ENCODE results near the gene RIPK1. TPM values are rescaled to one million over a fixed set of nuclear protein-coding genes. Genes with fewer than 3 reads are reported as not detected.

RIPK1 gene
- total RNA-seq, 1 donor from 2014 or later = 4.9 TPM

DNA sequence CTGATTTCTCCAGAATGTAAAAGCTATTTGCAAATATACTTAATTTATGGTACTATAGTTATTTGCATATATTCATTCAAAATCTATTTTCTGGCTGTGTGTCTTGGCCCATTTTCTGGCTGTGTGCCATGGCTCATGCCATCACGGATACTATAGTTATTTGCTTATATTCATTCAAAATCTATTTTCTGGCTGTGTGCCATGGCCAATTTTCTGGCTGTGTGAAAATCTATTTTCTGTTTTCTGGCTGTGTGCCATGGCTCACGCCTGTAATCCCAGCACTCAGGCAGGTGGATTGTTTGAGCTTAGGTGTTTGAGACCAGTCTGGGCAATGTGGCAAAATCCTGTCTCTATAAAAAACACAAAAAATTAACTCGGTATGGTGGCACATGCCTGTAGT, 28.9 kb upstream of the RIPK1 start:
- H3K27me3 Mint-ChIP-seq (ENCODE audit: insufficient read depth, low read depth) = peaks cover 8% of the 10 kb centered on the region
- Histone ChIP-seq H3K4me2 (no peak overlapping the region), H3K4me1 (peaks cover 58% of the 10 kb centered on the region), H3K36me3 (no peaks in the 10 kb centered on the region), H3K9me3 (ENCODE audit: low read depth) (no peaks in the 10 kb centered on the region), H3F3A (ENCODE audit: low read depth) (peaks cover 40% of the 10 kb centered on the region), H3K27ac (no peak overlapping the region), H2AFZ (replicated peaks) (no peak overlapping the region), H3K9ac (no peak overlapping the region), H3K27me3 (no peaks in the 10 kb centered on the region), H3K4me3 (no peak overlapping the region), H4K20me1 (ENCODE audit: low read depth) (no peaks in the 10 kb centered on the region), H3K79me2 (ENCODE audit: low read depth) (no peaks in the 10 kb centered on the region)
- no peak overlapping the region for H3K27ac Mint-ChIP-seq
- H3K36me3 Mint-ChIP-seq = no peaks in the 10 kb centered on the region
- DNase-seq (ENCODE audit: low spot score) = no peak
- no peak overlapping the region for H3K4me3 Mint-ChIP-seq
- TF ChIP-seq EZH2 (IDR thresholded peaks at IDR 0.05) (no peak), EZH2phosphoT487 (IDR thresholded peaks at IDR 0.05) (no peak)
- TF ChIP-seq, protein P1, sequence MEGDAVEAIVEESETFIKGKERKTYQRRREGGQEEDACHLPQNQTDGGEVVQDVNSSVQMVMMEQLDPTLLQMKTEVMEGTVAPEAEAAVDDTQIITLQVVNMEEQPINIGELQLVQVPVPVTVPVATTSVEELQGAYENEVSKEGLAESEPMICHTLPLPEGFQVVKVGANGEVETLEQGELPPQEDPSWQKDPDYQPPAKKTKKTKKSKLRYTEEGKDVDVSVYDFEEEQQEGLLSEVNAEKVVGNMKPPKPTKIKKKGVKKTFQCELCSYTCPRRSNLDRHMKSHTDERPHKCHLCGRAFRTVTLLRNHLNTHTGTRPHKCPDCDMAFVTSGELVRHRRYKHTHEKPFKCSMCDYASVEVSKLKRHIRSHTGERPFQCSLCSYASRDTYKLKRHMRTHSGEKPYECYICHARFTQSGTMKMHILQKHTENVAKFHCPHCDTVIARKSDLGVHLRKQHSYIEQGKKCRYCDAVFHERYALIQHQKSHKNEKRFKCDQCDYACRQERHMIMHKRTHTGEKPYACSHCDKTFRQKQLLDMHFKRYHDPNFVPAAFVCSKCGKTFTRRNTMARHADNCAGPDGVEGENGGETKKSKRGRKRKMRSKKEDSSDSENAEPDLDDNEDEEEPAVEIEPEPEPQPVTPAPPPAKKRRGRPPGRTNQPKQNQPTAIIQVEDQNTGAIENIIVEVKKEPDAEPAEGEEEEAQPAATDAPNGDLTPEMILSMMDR (IDR thresholded peaks at IDR 0.05) = no peak
- H3K9me3 Mint-ChIP-seq = peaks cover 11% of the 10 kb centered on the region
- H3K4me1 Mint-ChIP-seq = peaks cover 29% of the 10 kb centered on the region

DNA sequence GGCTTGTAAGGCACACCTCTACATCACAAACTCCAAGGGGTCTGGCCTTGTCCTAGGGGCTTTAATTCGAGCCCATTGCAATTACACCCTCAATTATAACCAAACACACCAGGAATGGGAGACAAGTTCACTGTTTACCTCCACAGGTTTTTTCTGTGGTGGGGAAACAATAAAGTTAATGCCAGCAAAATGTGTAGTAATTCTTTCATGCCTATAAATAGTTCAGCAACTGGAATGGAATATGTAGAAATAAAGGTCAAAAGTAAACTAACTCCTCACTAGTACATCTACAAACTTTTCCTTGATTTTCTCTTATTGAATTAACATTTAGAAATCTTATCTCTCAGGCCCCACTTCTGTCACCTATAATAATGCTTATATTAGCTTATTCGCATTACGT, 27.1 kb upstream of the RIPK1 start:
- DNase-seq (ENCODE audit: low spot score) = no peak
- Mint-ChIP-seq H3K36me3 (no peaks in the 10 kb centered on the region), H3K27me3 (ENCODE audit: insufficient read depth, low read depth) (peaks cover 5% of the 10 kb centered on the region), H3K4me1 (peaks cover 29% of the 10 kb centered on the region), H3K9me3 (peaks cover 5% of the 10 kb centered on the region), H3K27ac (peak overlapping the region; percentile 79), H3K4me3 (peak overlapping the region; percentile 35)
- H3K4me2 ChIP-seq = peak overlapping the region; percentile 74
- H3K27ac ChIP-seq = peak overlapping the region; percentile 12
- no peak for TF ChIP-seq EZH2phosphoT487 (IDR thresholded peaks at IDR 0.05)
- TF ChIP-seq EZH2 (IDR thresholded peaks at IDR 0.05) = no peak
- TF ChIP-seq, protein P1 (IDR thresholded peaks at IDR 0.05) = no peak
- peaks cover 37% of the 10 kb centered on the region for H3F3A ChIP-seq (ENCODE audit: low read depth)
- peaks cover 55% of the 10 kb centered on the region for H3K4me1 ChIP-seq
- no peaks in the 10 kb centered on the region for H3K9me3 ChIP-seq (ENCODE audit: low read depth)
- H3K36me3 ChIP-seq = no peaks in the 10 kb centered on the region
- no peaks in the 10 kb centered on the region for H3K27me3 ChIP-seq
- H4K20me1 ChIP-seq (ENCODE audit: low read depth) = no peaks in the 10 kb centered on the region
- no peaks in the 10 kb centered on the region for H3K79me2 ChIP-seq (ENCODE audit: low read depth)
- no peak overlapping the region for H2AFZ ChIP-seq (replicated peaks)
- no peak overlapping the region for H3K9ac ChIP-seq
- peak overlapping the region; percentile 30 for H3K4me3 ChIP-seq

DNA sequence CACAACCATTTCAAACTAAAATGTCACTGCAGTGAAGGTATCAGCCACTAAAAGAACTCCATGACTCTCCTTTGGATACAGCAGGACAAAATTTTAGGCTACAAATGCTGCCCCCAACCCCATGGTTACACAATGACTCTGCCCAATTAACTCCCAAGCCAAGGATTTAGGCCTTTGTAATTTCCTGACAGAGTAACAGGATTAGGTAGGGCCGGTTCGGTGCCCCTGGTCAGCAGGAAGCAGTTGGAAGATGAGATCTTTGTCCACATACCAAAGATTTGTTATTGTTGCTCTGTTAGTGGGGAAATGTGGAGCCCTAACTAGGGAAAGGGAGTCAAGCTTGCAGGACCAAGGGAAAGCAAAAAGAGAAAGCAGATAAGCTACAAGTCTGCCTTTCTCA, 26.7 kb upstream of the RIPK1 start:
- DNase-seq (ENCODE audit: low spot score) = peak; percentile 89
- H3K27ac Mint-ChIP-seq = peak overlapping the region; percentile 89
- Histone ChIP-seq H3K27ac (peak overlapping the region; percentile 71), H3K4me2 (peak overlapping the region; percentile 74), H3K79me2 (ENCODE audit: low read depth) (no peaks in the 10 kb centered on the region), H2AFZ (replicated peaks) (peak overlapping the region; percentile 43), H3K27me3 (peaks cover 2% of the 10 kb centered on the region), H3F3A (ENCODE audit: low read depth) (peaks cover 33% of the 10 kb centered on the region), H3K9me3 (ENCODE audit: low read depth) (no peaks in the 10 kb centered on the region), H3K4me3 (peak overlapping the region; percentile 30), H3K4me1 (peaks cover 50% of the 10 kb centered on the region), H3K9ac (no peak overlapping the region), H3K36me3 (no peaks in the 10 kb centered on the region), H4K20me1 (ENCODE audit: low read depth) (no peaks in the 10 kb centered on the region)
- H3K9me3 Mint-ChIP-seq = peaks cover 5% of the 10 kb centered on the region
- H3K27me3 Mint-ChIP-seq (ENCODE audit: insufficient read depth, low read depth) = peaks cover 4% of the 10 kb centered on the region
- no peaks in the 10 kb centered on the region for H3K36me3 Mint-ChIP-seq
- TF ChIP-seq EZH2phosphoT487 (IDR thresholded peaks at IDR 0.05) (peak; percentile 76), EZH2 (IDR thresholded peaks at IDR 0.05) (no peak)
- H3K4me1 Mint-ChIP-seq = peaks cover 29% of the 10 kb centered on the region
- peak overlapping the region; percentile 35 for H3K4me3 Mint-ChIP-seq

DNA sequence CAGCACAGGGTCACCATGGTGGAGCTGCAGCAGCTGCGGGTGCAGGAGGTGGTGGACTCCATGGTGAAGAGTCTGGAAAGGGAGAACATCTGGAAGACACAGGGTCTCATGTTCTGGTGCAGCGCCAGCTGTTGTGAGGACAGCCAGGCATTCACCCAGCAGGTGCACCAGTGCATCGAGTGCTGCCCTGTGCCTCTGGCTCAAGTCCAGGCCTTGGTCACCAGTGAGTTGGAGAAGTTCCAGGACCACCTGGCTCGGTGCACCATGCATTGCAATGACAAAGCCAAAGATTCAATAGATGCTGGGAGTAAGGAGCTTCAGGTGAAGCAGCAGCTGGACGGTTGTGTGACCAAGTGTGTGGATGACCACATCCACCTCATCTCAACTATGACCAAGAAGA, 22.9 kb upstream of the RIPK1 start:
- Histone ChIP-seq H3F3A (ENCODE audit: low read depth) (peaks cover 22% of the 10 kb centered on the region), H3K4me1 (peaks cover 19% of the 10 kb centered on the region), H3K36me3 (no peaks in the 10 kb centered on the region), H4K20me1 (ENCODE audit: low read depth) (no peaks in the 10 kb centered on the region), H2AFZ (replicated peaks) (no peak overlapping the region), H3K27me3 (peaks cover 14% of the 10 kb centered on the region), H3K9ac (no peak overlapping the region), H3K27ac (no peak overlapping the region), H3K4me3 (no peak overlapping the region), H3K4me2 (no peak overlapping the region), H3K9me3 (ENCODE audit: low read depth) (no peaks in the 10 kb centered on the region), H3K79me2 (ENCODE audit: low read depth) (no peaks in the 10 kb centered on the region)
- Mint-ChIP-seq H3K9me3 (no peaks in the 10 kb centered on the region), H3K4me1 (peaks cover 13% of the 10 kb centered on the region), H3K27me3 (ENCODE audit: insufficient read depth, low read depth) (no peaks in the 10 kb centered on the region), H3K36me3 (no peaks in the 10 kb centered on the region), H3K27ac (no peak overlapping the region), H3K4me3 (no peak overlapping the region)
- DNase-seq (ENCODE audit: low spot score) = no peak
- TF ChIP-seq EZH2 (IDR thresholded peaks at IDR 0.05) (no peak), EZH2phosphoT487 (IDR thresholded peaks at IDR 0.05) (no peak)
- TF ChIP-seq, protein P1 (IDR thresholded peaks at IDR 0.05) = no peak
